NOMO-1 treated with DMSO at 0.1 percent for 48 hours (cell line): Measurements from ENCODE around the gene INTS15.

Experiments
- DNase-seq: peaks from one replicate; lab custom pipeline; 2025; ENCODE audit not compliant: unreplicated experiment; lab: John Stamatoyannopoulos, UW

INTS15 gene

DNA sequence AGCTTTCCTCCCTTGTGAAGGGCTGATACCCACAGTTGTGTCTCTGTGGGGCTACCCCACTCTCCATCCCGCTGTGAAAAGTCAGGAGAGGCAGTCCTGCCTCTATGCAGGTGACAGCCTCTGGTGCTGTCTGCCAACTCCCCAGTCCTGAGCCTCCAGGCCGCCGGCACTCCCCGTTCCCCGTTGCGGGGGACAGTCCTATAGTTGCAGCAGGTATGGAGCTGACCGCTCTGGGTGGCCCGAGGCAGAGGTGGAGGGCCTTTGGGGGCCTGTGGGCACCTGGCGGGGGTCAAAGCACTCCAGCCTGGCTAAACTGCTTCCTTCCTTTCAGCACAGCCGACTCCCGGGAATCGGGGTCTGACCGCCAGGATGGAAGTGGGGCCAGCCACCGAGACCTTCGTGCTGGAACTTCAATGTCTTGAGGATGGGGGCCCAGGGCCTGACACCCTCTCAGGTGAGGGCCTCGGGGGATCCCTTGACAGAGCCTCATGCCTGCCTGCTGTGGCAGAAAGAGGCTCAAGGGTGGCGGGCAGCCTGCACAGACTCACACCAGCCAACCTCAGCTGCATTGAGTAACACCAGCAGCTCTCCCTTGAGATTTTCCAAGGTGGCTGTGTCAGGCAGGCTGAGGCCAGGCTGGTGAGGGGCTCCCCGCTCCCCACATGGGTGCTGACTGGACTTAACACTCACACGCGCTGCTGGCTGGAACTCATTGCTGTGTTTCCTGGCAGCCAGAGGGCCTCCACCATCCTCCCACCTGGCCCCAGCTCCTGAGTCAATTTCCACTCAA is 27.2 kb downstream of the INTS15 start:
- DNase-seq: no peak

DNA sequence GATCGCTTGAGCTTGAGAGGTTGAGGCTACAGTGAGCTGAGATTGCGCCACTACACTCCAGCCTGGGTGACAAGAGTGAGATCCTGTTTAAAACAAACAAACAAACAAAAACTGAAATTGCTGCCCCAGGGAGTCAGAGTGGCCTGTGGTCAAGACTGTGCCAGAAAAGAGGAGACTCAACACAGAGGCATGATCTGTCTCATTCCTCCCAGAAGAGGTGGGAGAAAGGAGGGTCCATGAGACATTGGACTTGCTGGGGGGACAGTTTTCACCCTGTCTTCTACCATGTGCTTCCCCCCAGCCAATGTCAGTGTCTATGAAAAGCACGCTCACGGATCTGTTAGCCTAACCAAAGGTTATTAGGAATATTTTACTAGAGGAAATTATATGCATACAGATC is 28.8 kb downstream of the INTS15 start:
- no peak for DNase-seq

DNA sequence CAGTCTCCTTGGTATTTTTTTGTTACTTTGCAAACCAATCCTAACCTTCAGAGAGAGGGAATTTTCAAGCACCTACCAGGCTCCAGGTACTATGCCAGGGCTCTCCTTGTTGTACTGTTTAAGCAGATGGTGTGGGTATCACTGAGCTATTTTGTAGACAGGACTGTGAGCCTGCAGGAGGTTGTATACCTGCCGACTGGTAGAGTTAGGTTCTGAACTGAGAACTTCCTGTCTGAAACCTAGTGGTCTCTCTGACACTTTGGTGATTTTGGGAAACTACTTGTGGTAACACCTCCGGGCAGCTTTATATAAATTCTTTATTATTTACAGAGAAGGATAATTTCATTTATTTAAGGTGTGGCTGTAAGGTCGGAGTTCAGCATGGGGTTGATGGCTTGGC is 30.1 kb downstream of the INTS15 start:
- no peak for DNase-seq

DNA sequence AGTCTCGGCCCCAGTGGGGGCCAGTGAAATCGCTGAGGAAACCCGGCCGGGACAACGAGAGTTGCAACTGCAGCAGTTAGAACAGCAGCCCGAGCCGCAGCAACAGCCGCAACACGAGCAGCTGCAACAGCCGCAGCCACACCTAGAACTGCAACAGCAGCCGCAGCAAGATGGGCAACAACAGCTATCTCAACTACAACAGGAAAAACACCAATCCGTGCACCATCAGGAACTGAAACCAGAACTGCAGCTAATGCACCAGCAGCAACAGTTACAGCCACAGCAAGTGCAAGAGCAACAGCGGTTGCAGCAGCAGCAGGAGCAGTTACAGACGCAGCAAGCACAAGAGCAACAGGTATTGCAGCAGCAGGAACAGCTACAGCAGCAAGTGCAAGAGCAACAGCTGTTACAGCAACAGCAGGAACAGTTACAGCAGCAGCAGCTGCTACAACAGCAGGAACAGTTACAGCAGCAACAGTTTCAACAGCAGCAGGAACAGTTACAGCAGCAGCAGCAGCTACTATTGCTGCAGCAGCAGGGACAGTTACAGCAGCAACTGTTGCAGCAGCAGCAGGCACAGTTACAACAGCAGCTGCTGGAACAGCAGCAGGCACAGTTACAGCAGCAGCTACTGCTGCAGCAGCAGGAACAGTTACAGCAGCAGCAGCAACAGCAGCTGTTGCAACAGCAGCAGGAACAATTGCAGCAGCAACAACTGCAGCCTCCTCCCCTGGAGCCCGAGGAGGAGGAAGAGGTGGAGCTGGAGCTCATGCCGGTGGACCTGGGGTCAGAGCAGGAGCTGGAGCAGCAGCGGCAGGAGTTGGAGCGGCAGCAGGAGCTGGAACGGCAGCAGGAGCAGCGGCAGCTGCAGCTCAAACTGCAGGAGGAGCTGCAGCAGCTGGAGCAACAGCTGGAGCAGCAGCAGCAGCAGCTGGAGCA is 31.6 kb downstream of the INTS15 start:
- no peak for DNase-seq

DNA sequence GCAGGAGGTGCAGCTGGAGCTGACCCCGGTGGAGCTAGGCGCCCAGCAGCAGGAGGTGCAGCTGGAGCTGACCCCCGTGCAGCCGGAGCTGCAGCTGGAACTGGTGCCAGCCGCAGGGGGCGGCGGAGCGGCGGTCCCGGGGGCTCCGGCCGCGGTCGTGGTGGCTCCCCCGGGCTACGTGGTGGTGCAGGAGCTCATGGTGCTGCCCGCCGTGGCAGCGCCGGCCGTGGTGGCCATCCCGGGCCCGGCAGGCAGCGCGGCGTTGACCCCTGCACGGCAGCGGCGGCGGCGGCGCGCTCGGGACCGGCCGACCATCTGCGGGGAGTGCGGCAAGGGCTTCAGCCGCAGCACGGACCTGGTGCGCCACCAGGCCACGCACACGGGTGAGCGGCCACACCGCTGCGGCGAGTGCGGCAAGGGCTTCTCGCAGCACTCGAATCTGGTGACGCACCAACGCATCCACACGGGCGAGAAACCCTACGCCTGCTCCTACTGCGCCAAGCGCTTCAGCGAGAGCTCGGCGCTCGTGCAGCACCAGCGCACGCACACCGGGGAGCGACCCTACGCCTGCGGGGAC is 32.4 kb downstream of the INTS15 start:
- no peak for DNase-seq

DNA sequence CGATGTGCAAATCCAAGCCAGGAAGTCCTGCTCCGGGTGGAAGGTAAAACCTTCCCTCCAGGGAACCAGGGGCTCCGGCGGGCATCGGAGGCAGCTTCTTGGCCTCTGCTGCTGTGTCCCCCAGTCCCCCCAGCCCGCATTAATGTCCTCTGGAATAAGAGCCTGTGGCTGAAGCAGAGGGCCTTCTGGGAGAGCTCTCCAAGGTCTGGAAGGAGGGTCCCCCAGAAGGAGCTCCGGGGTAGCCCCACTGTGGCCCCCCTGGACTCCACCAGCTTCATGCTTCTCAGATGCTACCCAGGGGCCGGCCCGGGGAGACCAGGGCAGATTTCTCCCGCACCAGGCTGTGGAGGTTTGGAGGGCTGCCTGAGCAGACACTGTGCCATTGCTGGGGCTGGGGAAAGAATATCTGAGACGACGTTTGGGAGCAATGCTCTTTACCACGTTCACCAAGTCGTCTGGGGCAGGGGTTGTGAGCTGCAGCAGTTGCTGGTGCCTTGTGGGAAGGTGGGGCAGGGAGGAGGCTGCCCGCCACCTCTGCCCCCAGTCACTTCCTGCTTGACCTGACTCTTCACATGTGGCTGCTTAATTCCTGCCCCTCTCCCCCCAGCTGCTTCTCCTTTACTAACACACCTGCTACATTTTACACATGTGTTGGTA is 33.9 kb downstream of the INTS15 start:
- no peak for DNase-seq

DNA sequence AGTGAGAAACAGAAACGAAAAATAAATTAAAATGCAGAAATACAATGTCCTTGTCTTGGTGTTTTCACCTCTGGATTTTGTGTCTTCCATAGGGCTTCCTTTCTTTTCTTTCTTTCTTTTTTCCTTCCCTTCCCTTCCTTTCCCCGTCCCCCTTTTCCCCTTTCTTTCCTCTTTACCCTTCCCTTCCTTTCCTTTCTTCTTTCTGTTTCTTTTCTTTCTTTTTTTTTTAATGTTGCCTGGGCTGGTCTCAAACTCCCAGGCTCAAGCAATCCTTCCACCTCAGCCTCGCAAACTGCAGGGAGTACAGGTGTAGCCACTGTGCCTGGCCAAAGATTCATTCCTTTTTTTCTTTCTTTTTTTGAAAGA is 34.4 kb downstream of the INTS15 start:
- DNase-seq: no peak

DNA sequence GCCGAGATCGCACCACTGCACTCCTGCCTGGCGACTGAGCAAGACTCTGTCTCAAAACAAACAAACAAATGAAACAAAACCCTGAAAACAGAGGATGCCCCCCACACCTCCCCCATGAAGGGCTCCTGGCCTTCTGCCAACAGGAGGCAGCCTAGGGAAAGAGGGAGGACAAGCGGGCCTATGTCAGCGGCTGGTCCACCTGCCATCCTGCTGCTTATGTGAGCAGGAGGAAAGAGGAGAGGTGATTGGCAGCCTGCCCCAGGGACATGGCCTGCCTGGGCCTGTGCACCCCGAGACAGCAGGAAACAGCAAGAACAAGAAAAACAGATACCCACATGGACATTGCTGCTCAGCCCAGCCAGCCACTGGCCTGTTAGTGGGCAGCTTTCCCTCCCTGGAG is 38.2 kb downstream of the INTS15 start:
- no peak for DNase-seq

DNA sequence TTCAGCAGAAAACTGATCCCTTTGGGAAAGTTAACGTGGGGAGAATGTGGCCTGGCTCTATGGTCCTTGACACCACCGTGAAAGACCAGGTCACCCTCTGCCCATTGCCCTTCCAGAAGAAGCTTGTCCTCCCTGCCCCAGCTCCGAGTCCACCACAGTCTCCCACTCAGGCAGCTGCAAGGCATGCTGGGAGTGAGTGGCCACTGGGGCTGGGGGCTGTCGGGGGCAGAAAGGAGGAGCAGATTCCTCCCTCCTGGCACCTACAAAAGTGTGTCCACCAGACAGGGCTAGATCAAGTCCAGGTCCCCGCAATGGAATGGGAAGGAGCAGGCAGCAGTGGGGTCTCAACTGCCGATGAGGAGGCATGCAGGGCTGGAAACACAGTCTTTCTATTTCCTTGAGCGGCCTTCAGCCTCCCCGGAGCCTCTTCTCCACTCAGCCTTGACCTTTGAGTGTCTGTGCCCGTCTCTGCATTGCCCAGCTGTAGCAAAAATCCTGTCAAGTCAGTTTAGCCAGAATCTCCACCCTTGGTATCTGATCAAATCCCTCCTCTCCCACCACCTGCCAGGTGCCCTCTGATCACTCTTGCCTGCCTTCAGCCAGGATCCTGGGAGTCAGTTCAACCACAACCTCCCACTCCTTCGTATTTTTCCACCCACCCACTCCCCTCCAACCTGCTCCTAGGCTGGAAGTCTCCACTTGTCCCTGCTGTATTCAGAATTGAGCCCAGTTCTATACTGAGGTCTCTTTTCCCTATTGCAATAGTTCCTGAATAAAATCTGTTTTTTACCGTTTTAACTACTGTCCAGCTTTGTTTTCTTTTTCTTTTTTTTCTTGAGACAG is 40.4 kb downstream of the INTS15 start:
- DNase-seq: no peak

DNA sequence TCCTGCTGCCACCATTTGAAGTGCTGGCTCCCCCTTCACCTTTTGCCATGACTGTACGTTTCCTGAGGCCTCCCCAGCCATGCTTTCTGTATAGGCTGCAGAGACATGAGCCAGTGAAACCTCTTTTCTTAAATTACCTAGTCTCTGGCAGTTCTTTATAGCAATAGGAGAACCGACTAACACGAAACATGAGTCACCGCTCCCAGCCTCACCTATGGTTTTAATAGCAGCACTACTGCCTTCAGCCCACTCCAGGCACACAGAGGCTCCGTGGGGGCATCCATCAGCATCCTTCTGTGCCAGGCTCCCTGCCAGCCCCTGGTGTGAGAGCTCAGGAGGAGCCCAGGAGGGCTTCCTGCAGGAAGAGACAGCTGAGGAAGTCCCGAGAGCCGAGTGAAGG is 41.8 kb downstream of the INTS15 start:
- DNase-seq: no peak

DNA sequence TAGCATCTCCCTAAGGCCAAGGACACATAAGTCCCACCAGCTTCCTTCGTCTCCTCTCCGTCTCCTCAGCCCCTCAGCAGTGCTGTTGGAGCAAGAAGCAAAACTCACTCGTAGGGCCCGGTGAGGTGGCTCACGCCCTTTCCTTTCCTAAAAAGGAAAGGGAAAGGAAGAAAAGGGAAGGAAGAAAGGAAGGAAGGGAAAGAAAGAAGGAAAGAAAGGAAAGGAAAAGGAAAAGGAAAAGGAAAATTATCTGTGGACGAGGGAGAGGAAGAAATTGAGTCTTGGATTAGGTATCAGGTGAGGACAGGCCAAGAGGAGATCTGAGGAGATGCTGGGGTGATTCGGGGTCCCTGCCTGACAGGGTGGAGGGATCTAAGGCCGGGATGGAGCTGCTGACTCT is 44.2 kb downstream of the INTS15 start:
- no peak for DNase-seq

DNA sequence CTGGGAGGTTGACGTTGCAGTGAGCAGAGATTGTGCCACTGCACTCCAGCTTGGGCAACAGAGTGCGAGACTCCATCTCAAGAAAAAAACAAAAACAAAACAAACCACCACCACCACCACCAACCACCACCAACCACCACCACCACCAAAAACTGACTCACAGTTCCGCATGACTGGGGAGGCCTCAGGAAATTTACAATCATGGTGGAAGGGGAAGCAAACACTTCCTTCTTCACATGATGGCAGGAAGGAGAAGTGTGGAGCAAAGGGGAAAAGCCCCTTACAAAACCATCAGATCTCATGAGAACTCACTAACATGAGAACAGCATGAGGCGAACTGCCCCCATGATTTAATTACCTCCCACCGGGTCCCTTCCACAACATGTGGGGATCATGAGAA is 45.1 kb downstream of the INTS15 start:
- DNase-seq: peak; percentile 9

DNA sequence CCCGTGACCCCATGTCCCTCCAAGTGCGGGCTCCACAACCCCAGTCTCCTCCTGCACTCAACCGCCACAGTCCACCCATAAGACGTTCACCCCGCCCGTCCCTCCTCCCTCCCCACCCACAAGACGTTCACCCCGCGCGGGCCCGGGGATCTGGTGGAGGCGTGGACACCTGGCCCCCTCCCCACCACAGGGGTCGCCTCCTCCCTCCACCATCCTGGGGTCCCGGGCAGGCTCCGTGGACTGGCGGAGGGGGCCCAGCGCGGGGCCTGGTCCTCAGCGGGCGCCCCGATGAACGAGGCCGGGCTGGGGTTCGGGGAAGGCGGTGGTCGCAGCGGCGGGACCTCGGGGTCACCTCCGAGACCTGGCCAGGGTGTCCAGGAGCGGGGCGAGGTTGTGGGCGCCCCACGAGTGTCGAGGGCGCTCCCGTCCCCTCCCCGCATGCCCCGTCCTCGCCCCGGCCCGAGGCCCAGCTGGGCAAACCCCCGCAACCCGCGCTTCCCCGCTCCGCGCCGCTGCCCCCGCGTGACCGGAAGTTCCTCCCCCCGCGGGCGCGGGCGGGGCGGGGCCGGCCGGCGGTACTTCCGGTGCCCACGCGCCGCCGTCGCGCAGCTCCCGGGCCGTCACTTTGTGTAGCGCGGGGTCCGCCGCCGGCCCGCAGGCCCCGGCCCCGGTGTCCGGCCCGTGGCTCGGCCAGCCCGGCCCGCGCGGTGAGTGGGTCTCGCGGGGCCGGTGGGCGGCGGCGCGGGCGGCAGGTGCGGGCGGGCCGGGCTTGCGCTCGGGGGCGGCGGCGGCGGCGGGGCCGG is 47.1 kb downstream of the INTS15 start, which contains the start of gene ZNF316:
ZNF316 (plus strand) TSS at position 578 of the 803 bp plus-strand sequence. CDS start 5,092 bp downstream, outside the sequence.
- DNase-seq: peak; percentile 12

DNA sequence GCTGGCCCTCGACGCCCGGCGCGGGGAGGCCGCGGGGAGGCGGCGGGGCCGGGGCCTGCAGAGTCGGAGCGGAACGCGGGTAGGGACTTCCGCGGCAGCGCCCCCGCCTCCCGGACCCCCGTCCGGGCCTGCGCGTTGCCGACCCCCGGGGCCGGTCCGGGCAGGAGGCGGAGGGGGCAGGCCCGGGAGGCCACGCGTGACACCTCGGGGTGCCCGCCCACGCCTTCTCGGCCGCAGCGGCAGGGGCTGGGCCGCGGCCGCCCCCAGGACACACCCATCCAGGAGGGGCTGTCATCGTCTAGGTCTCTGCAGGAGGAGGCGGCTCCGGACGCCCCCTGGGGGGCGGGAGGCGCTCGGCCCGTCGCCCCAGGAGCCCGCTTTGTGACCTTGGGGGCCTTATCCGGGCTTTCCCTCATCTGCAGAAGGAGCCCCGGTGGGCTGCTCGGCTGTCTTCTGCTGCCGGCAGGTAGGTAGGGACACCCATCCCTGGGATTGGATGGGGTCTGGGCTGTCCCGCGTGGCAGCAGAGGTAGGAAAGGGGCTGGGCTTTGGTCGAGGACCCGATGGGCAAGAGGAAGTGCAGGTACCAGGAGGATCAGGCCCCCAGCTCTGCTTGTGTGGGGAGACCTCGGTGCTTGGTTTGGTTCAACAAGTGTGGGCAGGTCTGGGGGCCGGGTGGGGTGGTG is 47.9 kb downstream of the INTS15 start:
- peak; percentile 26 for DNase-seq

DNA sequence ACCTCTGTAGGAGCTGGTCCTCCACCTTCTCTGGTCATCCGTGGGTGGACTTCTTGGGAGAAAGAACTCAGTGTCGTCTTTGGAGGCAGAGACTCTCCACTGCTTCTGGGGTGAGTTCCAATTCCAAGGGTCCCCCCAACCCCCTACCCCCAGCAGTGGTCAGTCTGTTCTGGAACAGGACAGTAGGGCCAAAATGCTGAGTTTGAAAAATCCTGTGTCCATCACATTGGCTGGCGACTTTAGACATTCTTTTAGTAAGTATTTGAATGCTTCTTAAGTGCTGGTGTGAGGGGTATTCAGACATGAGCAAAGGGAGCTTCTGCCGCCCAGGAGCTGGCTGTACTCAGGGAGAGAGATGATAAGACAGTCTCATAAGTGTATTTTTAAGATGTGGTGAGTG is 49.2 kb downstream of the INTS15 start:
- no peak for DNase-seq

DNA sequence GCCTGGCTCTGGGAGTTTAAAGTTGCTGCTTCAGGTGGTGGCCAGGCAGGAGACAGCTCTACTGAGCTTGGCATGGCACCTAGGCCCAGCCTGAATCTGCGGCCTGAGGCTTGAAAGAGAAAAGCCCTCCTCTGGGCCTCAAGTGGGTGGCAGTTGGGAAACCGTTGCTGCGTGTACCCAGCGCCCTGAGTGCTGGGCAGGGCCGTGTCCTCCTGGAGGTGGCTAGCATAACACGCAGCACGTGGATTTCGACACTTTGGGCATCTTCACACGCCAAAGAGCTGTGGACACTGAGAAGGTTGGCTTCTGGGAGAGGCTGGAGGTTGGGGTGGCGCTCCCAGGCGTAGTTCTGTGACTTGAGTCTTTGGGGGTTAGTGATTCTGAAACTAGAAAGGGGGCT is 49.8 kb downstream of the INTS15 start:
- DNase-seq: no peak

DNA sequence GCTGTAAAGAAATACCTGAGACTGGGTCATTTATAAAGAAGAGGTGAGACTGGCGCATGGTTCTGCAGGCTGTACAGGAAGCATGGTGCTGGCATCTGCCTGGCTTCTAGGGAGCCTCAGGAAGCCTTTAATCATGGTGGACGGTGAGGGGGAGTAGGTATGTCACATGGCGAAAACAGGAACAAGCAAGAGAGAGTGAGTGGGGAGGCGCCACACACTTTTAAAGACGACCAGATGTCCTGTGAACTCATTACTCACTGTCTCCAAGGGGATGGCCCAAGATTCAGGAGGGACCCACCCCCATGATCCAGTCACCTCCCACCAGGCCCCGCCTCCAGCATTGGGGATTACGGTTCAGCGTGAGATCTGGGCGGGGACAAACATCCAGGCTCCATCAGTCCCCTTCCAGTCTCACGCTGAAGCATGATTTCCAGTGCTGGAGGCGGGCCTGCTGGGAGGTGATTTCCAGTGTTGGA is 50.5 kb downstream of the INTS15 start:
- DNase-seq: no peak

DNA sequence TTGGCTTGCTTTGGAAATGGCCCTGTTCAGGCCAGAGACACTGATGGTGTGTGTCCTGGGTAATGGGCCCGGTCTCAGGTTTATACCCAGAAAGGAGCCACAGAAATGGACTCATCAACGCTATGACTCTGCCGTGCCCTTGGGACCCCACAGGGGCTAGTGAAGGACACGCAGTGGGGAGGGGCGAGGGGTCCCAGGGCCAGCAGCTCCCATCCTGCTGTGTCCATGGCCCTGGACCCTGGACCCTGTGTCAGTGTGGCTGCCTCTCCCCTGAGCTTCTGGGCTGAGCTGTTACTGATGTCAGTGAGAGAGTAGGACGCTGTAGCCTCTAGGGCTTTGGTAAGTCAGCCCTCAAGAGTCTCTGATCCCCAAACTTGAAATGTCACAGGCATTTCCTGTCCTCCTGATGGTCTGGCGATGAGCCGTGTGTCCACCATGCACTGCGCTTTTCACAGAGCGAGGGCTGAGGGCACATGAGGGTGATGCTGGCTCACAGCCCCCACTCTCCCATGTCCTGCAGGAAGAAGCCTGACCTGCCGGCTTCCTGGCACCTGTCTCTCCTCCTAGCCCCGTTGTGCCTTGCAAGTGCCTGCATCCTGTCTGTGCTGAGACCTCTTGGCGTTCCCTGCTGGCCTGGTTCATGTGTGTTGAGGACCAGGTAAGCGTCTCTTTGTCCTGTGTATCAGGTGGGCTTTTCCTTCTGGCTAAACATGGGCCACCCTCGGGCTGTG is 51.6 kb downstream of the INTS15 start:
- no peak for DNase-seq
